Spinal cord (tissue), 10 donors: Measurements from ENCODE around the gene FOCAD. TPM values are rescaled to one million over a fixed set of nuclear protein-coding genes. Genes with fewer than 3 reads are reported as not detected.

ENCODE experiments used
- DNase-seq, 6 donors: peaks; one replicate each; pipeline versions ENCODE4 v3.0.0 to v3.0.0-alpha.2; 2013 to 2015; ENCODE audit warnings: low spot score in 6 of 6, low read depth in 4 of 6
- H3K27ac ChIP-seq: one replicate; pipeline ENCODE4 v1.5.1; 2013; ENCODE audit warnings: low read depth, low read length, control low read depth
- H3K27me3 ChIP-seq: one replicate; pipeline ENCODE4 v1.6.1; 2013; ENCODE audit warnings: low read length; ENCODE audit not compliant: control insufficient read depth, insufficient read depth
- H3K36me3 ChIP-seq: one replicate; pipeline ENCODE4 v1.6.1; 2013; ENCODE audit warnings: low read length; ENCODE audit not compliant: control insufficient read depth, insufficient read depth
- H3K4me1 ChIP-seq: one replicate; pipeline ENCODE4 v1.6.1; 2013; ENCODE audit warnings: low read length; ENCODE audit not compliant: control insufficient read depth, insufficient read depth
- H3K4me3 ChIP-seq: one replicate; pipeline ENCODE4 v1.5.1; 2013; ENCODE audit warnings: low read depth, low read length, control low read depth
- H3K9me3 ChIP-seq: one replicate; pipeline ENCODE4 v1.6.1; 2013; ENCODE audit warnings: low read length; ENCODE audit not compliant: control insufficient read depth, insufficient read depth
- WGBS: methylation state at CpG from one replicate; pipeline ENCODE4 v1.1.5; 2013; ENCODE audit warnings: missing lambda C conversion rate; ENCODE audit not compliant: insufficient coverage; 5-methylcytosine and 5-hydroxymethylcytosine counted together
- polyA plus RNA-seq, 2 donors: library from polyadenylated mRNA; unstranded; fragments of 120-200 nt; gene quantifications; one replicate each; pipeline ENCODE4 v1.2.1, GENCODE V29; 2013; ENCODE audit not compliant: insufficient read length in 2 of 2
- total RNA-seq, 2 donors: library from RNA; depleted of rRNA in 1 of 2; stranded (reverse); fragments of 120-200 nt in 1 of 2; fragments of >200 nt in 1 of 2; gene quantifications; one replicate each; pipeline versions ENCODE4 v1.2.3 to v1.2.4, GENCODE V29; 2013 to 2014
- donor health status: healthy.

The FOCAD gene
- total and polyA plus RNA-seq, 4 donors, result 32.3 to 189 (median 52.9) TPM

- no peaks in the 10 kb centered on the region for H3K27me3 ChIP-seq
- no peak overlapping the region for H3K4me3 ChIP-seq
- H3K36me3 ChIP-seq, result peaks cover 8% of the 10 kb centered on the region
- H3K9me3 ChIP-seq, result no peaks in the 10 kb centered on the region
- DNase-seq, result no peak
- no peak overlapping the region for H3K27ac ChIP-seq
- WGBS, result 63% methylated on average over 1 of the region's 3 CpGs
- peaks cover 8% of the 10 kb centered on the region for H3K4me1 ChIP-seq
Observed at GRCh38 chr9:20988671-20989315, 304.7 kb downstream of the FOCAD start.

- WGBS, result 41% methylated on average over 6 of the region's 6 CpGs
- Histone ChIP-seq H3K27me3 (no peaks in the 10 kb centered on the region), H3K9me3 (no peaks in the 10 kb centered on the region), H3K4me3 (no peak overlapping the region), H3K4me1 (peaks cover 8% of the 10 kb centered on the region), H3K36me3 (peaks cover 8% of the 10 kb centered on the region), H3K27ac (no peak overlapping the region)
- peak; percentile 64 to 88 (median 72) for DNase-seq
Observed at GRCh38 chr9:20989923-20990341, 305.9 kb downstream of the FOCAD start.

GRCh38 chr9:20990867-20991266 is 306.8 kb downstream of the FOCAD start:
- Histone ChIP-seq H3K4me1 (peaks cover 8% of the 10 kb centered on the region), H3K4me3 (no peak overlapping the region), H3K27me3 (no peaks in the 10 kb centered on the region), H3K36me3 (peaks cover 8% of the 10 kb centered on the region), H3K9me3 (no peaks in the 10 kb centered on the region), H3K27ac (no peak overlapping the region)
- DNase-seq, result no peak
- WGBS, result 100% methylated on average over 1 of the region's 2 CpGs

- Histone ChIP-seq H3K36me3 (peaks cover 8% of the 10 kb centered on the region), H3K4me3 (no peak overlapping the region), H3K27ac (no peak overlapping the region), H3K9me3 (no peaks in the 10 kb centered on the region), H3K4me1 (peaks cover 8% of the 10 kb centered on the region), H3K27me3 (no peaks in the 10 kb centered on the region)
- no peak for DNase-seq
- WGBS, result no CpG with 5 or more reads among the region's 3 CpGs
Observed at GRCh38 chr9:20994486-20994885, 310.4 kb downstream of the FOCAD start.

- Histone ChIP-seq H3K4me1 (no peaks in the 10 kb centered on the region), H3K4me3 (no peak overlapping the region), H3K27ac (no peak overlapping the region), H3K9me3 (no peaks in the 10 kb centered on the region), H3K27me3 (no peaks in the 10 kb centered on the region), H3K36me3 (peaks cover 3% of the 10 kb centered on the region)
- WGBS, result no CpG with 5 or more reads among the region's 2 CpGs
- DNase-seq, result no peak
Observed at GRCh38 chr9:20995616-20996015, 311.6 kb downstream of the FOCAD start.

GRCh38 chr9:20996809-20997208 is 312.8 kb downstream of the FOCAD start:
- WGBS, result 100% methylated on average over 1 of the region's 2 CpGs
- H3K9me3 ChIP-seq, result peaks cover 2% of the 10 kb centered on the region
- H3K4me3 ChIP-seq, result no peak overlapping the region
- peaks cover 3% of the 10 kb centered on the region for H3K36me3 ChIP-seq
- H3K27ac ChIP-seq, result no peak overlapping the region
- peak in 1 of 6 donors; percentile 51 for DNase-seq
- no peaks in the 10 kb centered on the region for H3K4me1 ChIP-seq
- H3K27me3 ChIP-seq, result no peaks in the 10 kb centered on the region

GRCh38 chr9:20997503-20998076 is 313.5 kb downstream of the FOCAD start:
- no CpG with 5 or more reads among the region's 2 CpGs for WGBS
- Histone ChIP-seq H3K36me3 (peaks cover 2% of the 10 kb centered on the region), H3K4me1 (no peaks in the 10 kb centered on the region), H3K9me3 (peaks cover 2% of the 10 kb centered on the region), H3K27me3 (no peaks in the 10 kb centered on the region), H3K27ac (peak overlapping the region; percentile 6), H3K4me3 (no peak overlapping the region)
- no peak for DNase-seq

- no peak overlapping the region for H3K4me3 ChIP-seq
- no peak overlapping the region for H3K27ac ChIP-seq
- no peaks in the 10 kb centered on the region for H3K36me3 ChIP-seq
- peaks cover 2% of the 10 kb centered on the region for H3K9me3 ChIP-seq
- DNase-seq, result no peak
- no CpG with 5 or more reads among the region's 1 CpG for WGBS
- no peaks in the 10 kb centered on the region for H3K27me3 ChIP-seq
- H3K4me1 ChIP-seq, result no peaks in the 10 kb centered on the region
Observed at GRCh38 chr9:21001581-21001980, 317.5 kb downstream of the FOCAD start.

GRCh38 chr9:21002040-21002439 is 318.0 kb downstream of the FOCAD start:
- H3K36me3 ChIP-seq, result no peaks in the 10 kb centered on the region
- H3K4me3 ChIP-seq, result no peak overlapping the region
- WGBS, result no CpG with 5 or more reads among the region's 2 CpGs
- no peaks in the 10 kb centered on the region for H3K27me3 ChIP-seq
- H3K9me3 ChIP-seq, result peaks cover 2% of the 10 kb centered on the region
- H3K4me1 ChIP-seq, result no peaks in the 10 kb centered on the region
- no peak overlapping the region for H3K27ac ChIP-seq
- no peak for DNase-seq
